ENCODE results near the gene CELSR2.

Gene CELSR2

DNA sequence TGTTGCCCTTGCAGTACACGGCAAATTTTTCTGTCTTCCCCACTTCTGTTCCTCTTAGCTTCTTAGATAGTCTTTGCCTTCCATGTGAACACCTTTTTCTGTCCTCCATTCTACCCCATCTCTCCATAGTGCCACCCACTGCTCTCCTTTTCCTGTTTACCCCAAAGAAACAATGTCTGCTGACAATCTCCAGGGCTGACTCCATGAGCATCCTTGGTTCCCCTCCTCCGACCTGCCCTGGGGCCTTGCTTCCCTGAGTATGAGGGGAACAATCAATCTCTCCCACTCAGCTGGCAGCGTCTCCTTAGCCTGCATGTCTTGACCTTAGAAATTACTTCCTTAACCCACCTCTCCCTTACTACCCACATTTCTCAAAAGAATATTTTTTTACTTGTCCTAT, 69.8 kb downstream of the CELSR2 start:
- H3K4me3 ChIP-seq (ENCODE audit: low read depth, low read length), result no peak overlapping the region
- no peak for DNase-seq (ENCODE audit: low read depth)
- TF ChIP-seq, protein P1, sequence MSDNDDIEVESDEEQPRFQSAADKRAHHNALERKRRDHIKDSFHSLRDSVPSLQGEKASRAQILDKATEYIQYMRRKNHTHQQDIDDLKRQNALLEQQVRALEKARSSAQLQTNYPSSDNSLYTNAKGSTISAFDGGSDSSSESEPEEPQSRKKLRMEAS (IDR thresholded peaks at IDR 0.05; ENCODE audit: low read depth, low read length), result no peak
- TF ChIP-seq, protein P2, sequence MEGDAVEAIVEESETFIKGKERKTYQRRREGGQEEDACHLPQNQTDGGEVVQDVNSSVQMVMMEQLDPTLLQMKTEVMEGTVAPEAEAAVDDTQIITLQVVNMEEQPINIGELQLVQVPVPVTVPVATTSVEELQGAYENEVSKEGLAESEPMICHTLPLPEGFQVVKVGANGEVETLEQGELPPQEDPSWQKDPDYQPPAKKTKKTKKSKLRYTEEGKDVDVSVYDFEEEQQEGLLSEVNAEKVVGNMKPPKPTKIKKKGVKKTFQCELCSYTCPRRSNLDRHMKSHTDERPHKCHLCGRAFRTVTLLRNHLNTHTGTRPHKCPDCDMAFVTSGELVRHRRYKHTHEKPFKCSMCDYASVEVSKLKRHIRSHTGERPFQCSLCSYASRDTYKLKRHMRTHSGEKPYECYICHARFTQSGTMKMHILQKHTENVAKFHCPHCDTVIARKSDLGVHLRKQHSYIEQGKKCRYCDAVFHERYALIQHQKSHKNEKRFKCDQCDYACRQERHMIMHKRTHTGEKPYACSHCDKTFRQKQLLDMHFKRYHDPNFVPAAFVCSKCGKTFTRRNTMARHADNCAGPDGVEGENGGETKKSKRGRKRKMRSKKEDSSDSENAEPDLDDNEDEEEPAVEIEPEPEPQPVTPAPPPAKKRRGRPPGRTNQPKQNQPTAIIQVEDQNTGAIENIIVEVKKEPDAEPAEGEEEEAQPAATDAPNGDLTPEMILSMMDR (IDR thresholded peaks at IDR 0.05; ENCODE audit: low read depth, low read length), result no peak
- TF ChIP-seq MYC (IDR thresholded peaks at IDR 0.05; ENCODE audit: low read depth, low read length) (no peak), POLR2A (IDR thresholded peaks at IDR 0.05; ENCODE audit: extremely low read depth, insufficient read length) (no peak)

DNA sequence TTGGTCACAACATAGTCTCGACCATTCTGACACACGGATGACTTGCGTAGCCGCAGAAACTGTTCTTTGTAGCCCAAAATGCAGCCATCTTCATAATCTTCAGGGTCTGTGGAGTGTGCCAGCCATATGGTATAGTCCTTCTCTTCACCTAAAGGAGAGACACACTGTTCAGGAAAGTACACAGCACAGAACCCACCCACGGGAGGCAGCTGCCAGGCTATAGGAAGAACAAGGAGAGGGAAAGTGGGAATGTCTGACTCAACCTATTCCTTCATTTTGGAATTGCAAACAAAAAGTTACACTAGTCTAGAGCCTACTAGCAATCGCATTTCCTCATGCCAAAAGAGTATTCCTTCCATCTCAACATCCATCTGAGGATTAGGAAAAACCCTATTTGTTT, 73.6 kb downstream of the CELSR2 start:
- H3K4me3 ChIP-seq (ENCODE audit: low read depth, low read length), result no peak overlapping the region
- TF ChIP-seq, protein P2 (IDR thresholded peaks at IDR 0.05; ENCODE audit: low read depth, low read length), result no peak
- no peak for TF ChIP-seq MYC (IDR thresholded peaks at IDR 0.05; ENCODE audit: low read depth, low read length)
- no peak for TF ChIP-seq POLR2A (IDR thresholded peaks at IDR 0.05; ENCODE audit: extremely low read depth, insufficient read length)
- TF ChIP-seq, protein P1 (IDR thresholded peaks at IDR 0.05; ENCODE audit: low read depth, low read length), result no peak
- DNase-seq (ENCODE audit: low read depth), result no peak

Measured in NB4 (cell line).